ENCODE measurements around the gene CORO2A. TPM values are rescaled to one million over a fixed set of nuclear protein-coding genes. Genes with fewer than 3 reads are reported as not detected.

CORO2A gene
- total and polyA plus RNA-seq, 2 of the 13 experiments (the other 11 are each of a cell fraction or from before 2014, with no cell fraction given): 14.4 to 15.3 TPM

DNA sequence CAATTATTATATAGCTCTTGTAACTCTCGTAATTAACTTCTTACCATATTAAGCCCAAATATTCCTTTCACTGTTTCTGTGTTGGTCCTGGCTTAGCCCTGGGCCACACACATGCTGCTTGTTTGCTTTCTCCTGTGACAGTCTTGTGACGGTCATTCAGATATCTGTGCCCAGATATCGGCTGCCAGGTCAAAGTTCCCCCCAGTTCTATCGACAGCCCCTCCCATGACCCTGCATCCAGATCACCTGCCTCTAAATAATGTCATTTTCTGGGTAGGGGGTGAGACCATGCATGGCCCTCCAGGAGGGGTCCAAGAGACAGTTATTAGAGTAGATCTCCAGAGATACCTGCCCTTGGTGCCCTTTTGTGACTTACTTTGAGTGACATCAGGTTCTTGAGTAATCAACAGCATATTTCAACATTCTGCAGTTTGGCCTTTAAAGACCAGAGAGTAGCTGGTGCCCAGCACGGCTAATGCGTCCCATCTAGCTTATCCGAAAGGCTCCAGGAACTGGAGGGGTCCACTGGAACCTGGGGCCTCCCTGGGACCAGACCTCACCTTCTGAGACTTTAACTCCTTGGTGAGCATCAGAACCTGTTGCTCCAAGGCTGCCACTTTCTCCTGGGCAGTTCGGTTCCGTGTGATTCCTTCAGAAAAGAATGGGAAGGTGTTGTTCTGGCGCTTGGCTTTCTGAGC is 36.1 kb upstream of the CORO2A start (continued):
- TF ChIP-seq, protein P1, sequence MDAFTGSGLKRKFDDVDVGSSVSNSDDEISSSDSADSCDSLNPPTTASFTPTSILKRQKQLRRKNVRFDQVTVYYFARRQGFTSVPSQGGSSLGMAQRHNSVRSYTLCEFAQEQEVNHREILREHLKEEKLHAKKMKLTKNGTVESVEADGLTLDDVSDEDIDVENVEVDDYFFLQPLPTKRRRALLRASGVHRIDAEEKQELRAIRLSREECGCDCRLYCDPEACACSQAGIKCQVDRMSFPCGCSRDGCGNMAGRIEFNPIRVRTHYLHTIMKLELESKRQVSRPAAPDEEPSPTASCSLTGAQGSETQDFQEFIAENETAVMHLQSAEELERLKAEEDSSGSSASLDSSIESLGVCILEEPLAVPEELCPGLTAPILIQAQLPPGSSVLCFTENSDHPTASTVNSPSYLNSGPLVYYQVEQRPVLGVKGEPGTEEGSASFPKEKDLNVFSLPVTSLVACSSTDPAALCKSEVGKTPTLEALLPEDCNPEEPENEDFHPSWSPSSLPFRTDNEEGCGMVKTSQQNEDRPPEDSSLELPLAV (CRISPR knock-in tag; conservative IDR thresholded peaks at IDR 0.05; ENCODE audit: low read depth): no peak
- TF ChIP-seq, protein P2, sequence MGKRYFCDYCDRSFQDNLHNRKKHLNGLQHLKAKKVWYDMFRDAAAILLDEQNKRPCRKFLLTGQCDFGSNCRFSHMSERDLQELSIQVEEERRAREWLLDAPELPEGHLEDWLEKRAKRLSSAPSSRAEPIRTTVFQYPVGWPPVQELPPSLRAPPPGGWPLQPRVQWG (CRISPR knock-in tag; IDR thresholded peaks at IDR 0.05; ENCODE audit: borderline replicate concordance, low read depth): no peak
- TF ChIP-seq MED8 (CRISPR knock-in tag; IDR thresholded peaks at IDR 0.05; ENCODE audit: insufficient replicate concordance): no peak
- no peak for TF ChIP-seq RBAK (CRISPR knock-in tag; IDR thresholded peaks at IDR 0.05)
- TF ChIP-seq, protein P3, sequence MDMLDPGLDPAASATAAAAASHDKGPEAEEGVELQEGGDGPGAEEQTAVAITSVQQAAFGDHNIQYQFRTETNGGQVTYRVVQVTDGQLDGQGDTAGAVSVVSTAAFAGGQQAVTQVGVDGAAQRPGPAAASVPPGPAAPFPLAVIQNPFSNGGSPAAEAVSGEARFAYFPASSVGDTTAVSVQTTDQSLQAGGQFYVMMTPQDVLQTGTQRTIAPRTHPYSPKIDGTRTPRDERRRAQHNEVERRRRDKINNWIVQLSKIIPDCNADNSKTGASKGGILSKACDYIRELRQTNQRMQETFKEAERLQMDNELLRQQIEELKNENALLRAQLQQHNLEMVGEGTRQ (IDR thresholded peaks at IDR 0.05; ENCODE audit: low read depth, low read length): no peak
- TF ChIP-seq, protein P3 (CRISPR knock-in tag; IDR thresholded peaks at IDR 0.05; ENCODE audit: borderline replicate concordance): no peak
- no peak for TF ChIP-seq ZNF562 (CRISPR knock-in tag; IDR thresholded peaks at IDR 0.05; ENCODE audit: borderline replicate concordance)
- TF ChIP-seq, protein P4, sequence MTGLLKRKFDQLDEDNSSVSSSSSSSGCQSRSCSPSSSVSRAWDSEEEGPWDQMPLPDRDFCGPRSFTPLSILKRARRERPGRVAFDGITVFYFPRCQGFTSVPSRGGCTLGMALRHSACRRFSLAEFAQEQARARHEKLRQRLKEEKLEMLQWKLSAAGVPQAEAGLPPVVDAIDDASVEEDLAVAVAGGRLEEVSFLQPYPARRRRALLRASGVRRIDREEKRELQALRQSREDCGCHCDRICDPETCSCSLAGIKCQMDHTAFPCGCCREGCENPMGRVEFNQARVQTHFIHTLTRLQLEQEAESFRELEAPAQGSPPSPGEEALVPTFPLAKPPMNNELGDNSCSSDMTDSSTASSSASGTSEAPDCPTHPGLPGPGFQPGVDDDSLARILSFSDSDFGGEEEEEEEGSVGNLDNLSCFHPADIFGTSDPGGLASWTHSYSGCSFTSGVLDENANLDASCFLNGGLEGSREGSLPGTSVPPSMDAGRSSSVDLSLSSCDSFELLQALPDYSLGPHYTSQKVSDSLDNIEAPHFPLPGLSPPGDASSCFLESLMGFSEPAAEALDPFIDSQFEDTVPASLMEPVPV (CRISPR knock-in tag; IDR thresholded peaks at IDR 0.05): no peak
- no peak for TF ChIP-seq SOX5 (CRISPR knock-in tag; IDR thresholded peaks at IDR 0.05; ENCODE audit: borderline replicate concordance)
- TF ChIP-seq NBN (conservative IDR thresholded peaks at IDR 0.05): no peak
- 0 out of 2 replicates have a peak, but pooled peaks have one; percentile 22 for TF ChIP-seq MIXL1 (CRISPR knock-in tag; IDR thresholded peaks at IDR 0.05)
- TF ChIP-seq SRSF4 (IDR thresholded peaks at IDR 0.05; ENCODE audit: low read depth, low read length, poor library complexity, severe bottlenecking): no peak
- TF ChIP-seq ZNF33B (CRISPR knock-in tag; IDR thresholded peaks at IDR 0.05): no peak
- no peak for TF ChIP-seq HNRNPLL (IDR thresholded peaks at IDR 0.05; ENCODE audit: low read depth, low read length, poor library complexity, severe bottlenecking)
- TF ChIP-seq, protein P5, sequence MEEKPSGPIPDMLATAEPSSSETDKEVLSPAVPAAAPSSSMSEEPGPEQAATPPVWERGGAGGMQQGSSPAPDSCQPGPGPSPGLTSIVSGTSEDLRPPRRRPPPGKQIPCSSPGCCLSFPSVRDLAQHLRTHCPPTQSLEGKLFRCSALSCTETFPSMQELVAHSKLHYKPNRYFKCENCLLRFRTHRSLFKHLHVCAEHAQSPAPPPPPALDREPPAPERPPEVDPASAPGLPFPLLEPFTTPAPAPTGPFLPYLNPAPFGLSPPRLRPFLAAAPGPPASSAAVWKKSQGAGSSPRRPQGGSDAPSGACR (CRISPR knock-in tag; IDR thresholded peaks at IDR 0.05): no peak
- TF ChIP-seq, protein P6, sequence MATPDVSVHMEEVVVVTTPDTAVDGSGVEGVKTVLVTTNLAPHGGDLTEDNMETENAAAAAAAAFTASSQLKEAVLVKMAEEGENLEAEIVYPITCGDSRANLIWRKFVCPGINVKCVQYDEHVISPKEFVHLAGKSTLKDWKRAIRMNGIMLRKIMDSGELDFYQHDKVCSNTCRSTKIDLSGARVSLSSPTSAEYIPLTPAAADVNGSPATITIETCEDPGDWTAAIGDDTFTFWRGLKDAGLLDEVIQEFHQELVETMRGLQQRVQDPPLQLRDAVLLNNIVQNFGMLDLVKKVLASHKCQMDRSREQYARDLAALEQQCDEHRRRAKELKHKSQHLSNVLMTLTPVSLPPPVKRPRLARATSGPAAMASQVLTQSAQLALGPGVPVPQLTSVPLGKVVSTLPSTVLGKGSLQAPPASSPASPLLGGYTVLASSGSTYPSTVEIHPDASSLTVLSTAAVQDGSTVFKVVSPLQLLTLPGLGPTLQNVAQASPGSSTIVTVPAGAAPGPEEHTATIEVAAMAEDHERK (CRISPR knock-in tag; IDR thresholded peaks at IDR 0.05; ENCODE audit: low read depth): no peak
- no peak for TF ChIP-seq FIP1L1 (IDR thresholded peaks at IDR 0.05; ENCODE audit: borderline replicate concordance, insufficient read depth, low read depth, low read length)
- TF ChIP-seq ZNF773 (CRISPR knock-in tag; IDR thresholded peaks at IDR 0.05; ENCODE audit: borderline replicate concordance): no peak

Measured in HepG2 (cell line).